GM12878 (cell line): ENCODE results near the gene CAMTA1. TPM values are rescaled to one million over a fixed set of nuclear protein-coding genes. Genes with fewer than 3 reads are reported as not detected.

Source experiments
- ATAC-seq: fragments of 200-7000 bp; cut with Tn5 transposase; 3 replicates; pipeline ENCODE4 v1.9.1; 2020; ENCODE audit warnings: mild to moderate bottlenecking, moderate library complexity
- BruUV-seq: library from RNA; stranded (reverse); fragments of 400-500 nt; replicated peaks from 2 replicates; lab custom pipeline; 2021; lab: Mats Ljungman, UMichigan
- CTCF ChIA-PET: fragments of 300-600 bp; sonication (Branson Sonifier 250); formaldehyde crosslinking; extraction: SDS; loops from one replicate; lab custom pipeline; 2021; ENCODE audit warnings: inconsistent platforms; lab: Yijun Ruan, JAX
- POLR2A ChIA-PET: fragments of 350-600 bp; formaldehyde crosslinking; extraction: SDS; loops from one replicate; lab custom pipeline; 2021; ENCODE audit warnings: inconsistent platforms; lab: Charles Lee
- RAD21 ChIA-PET: fragments of 300-600 bp; sonication (Branson Sonifier 250); formaldehyde crosslinking; loops from one replicate; lab custom pipeline; 2023; ENCODE audit warnings: antibody characterized with exemption; ENCODE audit not compliant: unreplicated experiment; lab: Charles Lee
- SMC1A ChIA-PET: fragments of 300-600 bp; sonication (Branson Sonifier 250); formaldehyde crosslinking; loops from one replicate; lab custom pipeline; 2023; ENCODE audit not compliant: unreplicated experiment, uncharacterized antibody; lab: Charles Lee
- DNase-seq: peaks from one replicate; pipeline ENCODE4 v3.0.0-alpha.2; 2011; ENCODE audit warnings: low read depth, low spot score
- FAIRE-seq: peaks from 3 replicates; lab custom pipeline; 2011; peaks lifted over from hg19 to GRCh38; lab: Jason Lieb, UNC
- H2AFZ ChIP-seq: 2 replicates; pipeline ENCODE4 v1.6.0; 2011; ENCODE audit warnings: low read depth, low read length, control low read depth; ENCODE audit not compliant: control insufficient read depth
- H3K27ac ChIP-seq: 2 replicates; pipeline ENCODE4 v1.5.1; 2011; ENCODE audit warnings: control low read depth; ENCODE audit not compliant: control insufficient read depth, insufficient read depth
- H3K27me3 ChIP-seq, 2 experiments: replicated peaks in 1 of 2; 2 replicates each; pipeline versions ENCODE4 v1.6.0 to v1.6.1; 2011; ENCODE audit warnings: low read length in 1 of 2; ENCODE audit not compliant: control insufficient read depth in 2 of 2, insufficient read depth in 2 of 2
- H3K36me3 ChIP-seq, 2 experiments: 2 replicates each; pipeline ENCODE4 v1.5.1; 2011; ENCODE audit warnings: low read length in 1 of 2; ENCODE audit not compliant: control insufficient read depth in 2 of 2, insufficient read depth in 2 of 2
- H3K4me1 ChIP-seq: 2 replicates; pipeline ENCODE4 v1.6.1; 2011; ENCODE audit warnings: mild to moderate bottlenecking, low read length, moderate library complexity, mixed read lengths; ENCODE audit not compliant: control insufficient read depth, insufficient read depth
- H3K4me2 ChIP-seq: 2 replicates; pipeline ENCODE4 v1.6.0; 2011; ENCODE audit warnings: control low read depth; ENCODE audit not compliant: control insufficient read depth, insufficient read depth
- H3K4me3 ChIP-seq: fragments of 200-600 bp; sonication (generic); 2 replicates; pipeline ENCODE4 v1.5.1; 2016
- H3K79me2 ChIP-seq: 2 replicates; pipeline ENCODE4 v1.6.0; 2011; ENCODE audit warnings: low read length; ENCODE audit not compliant: control insufficient read depth, insufficient read depth
- H3K9ac ChIP-seq: 2 replicates; pipeline ENCODE4 v1.8.0; 2011; ENCODE audit warnings: low read length, control low read depth, mixed read lengths; ENCODE audit not compliant: control insufficient read depth, insufficient read depth
- H3K9me3 ChIP-seq: replicated peaks from 3 replicates; pipeline ENCODE4 v1.5.1; 2011; ENCODE audit warnings: mild to moderate bottlenecking, low read length; ENCODE audit not compliant: control insufficient read depth, insufficient read depth
- H4K20me1 ChIP-seq: 2 replicates; pipeline ENCODE4 v1.6.0; 2011; ENCODE audit not compliant: control insufficient read depth, insufficient read depth
- CEBPB ChIP-seq, 2 experiments: fragments of 150-350 bp in 1 of 2; IDR thresholded peaks; 2 replicates each; pipeline ENCODE4 v1.6.1; 2012 to 2014; ENCODE audit warnings: low read depth in 2 of 2, low read length in 2 of 2, borderline replicate concordance in 1 of 2, inconsistent platforms in 1 of 2
- KDM1A ChIP-seq: fragments of 200-600 bp; sonication (generic); IDR thresholded peaks from 2 replicates; pipeline ENCODE4 v1.6.1; 2016; ENCODE audit warnings: borderline replicate concordance
- KLF5 ChIP-seq: fragments of 450-650 bp; IDR thresholded peaks from 2 replicates; pipeline ENCODE4 v1.6.1; 2014; ENCODE audit warnings: mild to moderate bottlenecking; ENCODE audit not compliant: partially characterized antibody
- PAX8 ChIP-seq: fragments of 450-650 bp; IDR thresholded peaks from 2 replicates; pipeline ENCODE4 v1.6.1; 2017; ENCODE audit warnings: mild to moderate bottlenecking, moderate library complexity
- WGBS: methylation state at CpG from one replicate; pipeline ENCODE4 v1.1.6; 2016; ENCODE audit warnings: low lambda C conversion rate; ENCODE audit not compliant: insufficient replicate concordance, insufficient coverage; ENCODE audit errors: missing lambda C conversion rate; 5-methylcytosine and 5-hydroxymethylcytosine counted together
- in situ Hi-C: fragments of 300-500 bp; cut with MboI; formaldehyde crosslinking; loops from 9 replicates; pipeline ENCODE4 v1.14.3; 2018; ENCODE audit warnings: mixed read lengths
- intact Hi-C: fragments of 100-400 bp; cut with micrococcal nuclease; formaldehyde crosslinking; loops from one replicate; pipeline ENCODE4 v1.14.2; 2022; ENCODE audit not compliant: unreplicated experiment
- polyA plus RNA-seq, 11 experiments: library from polyadenylated mRNA; depleted of rRNA in 4 of 11; unstranded in 6 of 11; stranded (reverse) in 5 of 11; fragments of >200 nt; fragmentation: Nextera tagmentation in 4 of 11; fragmentation: Illumina TruSeq in 1 of 11; extraction: Ambion mirVana in 4 of 11; extraction: Trizol in 1 of 11; gene quantifications; 1 replicate in 1 of 11; 2 replicates in 10 of 11; pipeline versions ENCODE4 v1.2.1 to v1.2.3, GENCODE V29; 2011 to 2016; ENCODE audit warnings: inconsistent platforms in 2 of 11, missing spikeins in 2 of 11, low read depth in 1 of 11
- total RNA-seq, 4 experiments: library from RNA; depleted of rRNA in 3 of 4; stranded (reverse); fragments of >200 nt in 3 of 4; fragmentation: Illumina TruSeq in 1 of 4; extraction: Trizol in 1 of 4; gene quantifications; 2 replicates each; pipeline versions ENCODE4 v1.2.1 to v1.2.3, GENCODE V29; 2013 to 2021
- TF ChIP-seq, protein P1 (sequence below): IDR thresholded peaks from 2 replicates; pipeline ENCODE4 v1.6.1; 2011; ENCODE audit warnings: borderline replicate concordance, low read depth, mild to moderate bottlenecking, moderate library complexity, mixed read lengths, low read length; ENCODE audit not compliant: insufficient read depth; ENCODE audit errors: extremely low read length

CAMTA1 gene
- total and polyA plus RNA-seq, 10 of the 15 experiments (the other 5 are each of a cell fraction or from before 2014, with no cell fraction given) = 37.7 to 148 (median 76.4) TPM

DNA sequence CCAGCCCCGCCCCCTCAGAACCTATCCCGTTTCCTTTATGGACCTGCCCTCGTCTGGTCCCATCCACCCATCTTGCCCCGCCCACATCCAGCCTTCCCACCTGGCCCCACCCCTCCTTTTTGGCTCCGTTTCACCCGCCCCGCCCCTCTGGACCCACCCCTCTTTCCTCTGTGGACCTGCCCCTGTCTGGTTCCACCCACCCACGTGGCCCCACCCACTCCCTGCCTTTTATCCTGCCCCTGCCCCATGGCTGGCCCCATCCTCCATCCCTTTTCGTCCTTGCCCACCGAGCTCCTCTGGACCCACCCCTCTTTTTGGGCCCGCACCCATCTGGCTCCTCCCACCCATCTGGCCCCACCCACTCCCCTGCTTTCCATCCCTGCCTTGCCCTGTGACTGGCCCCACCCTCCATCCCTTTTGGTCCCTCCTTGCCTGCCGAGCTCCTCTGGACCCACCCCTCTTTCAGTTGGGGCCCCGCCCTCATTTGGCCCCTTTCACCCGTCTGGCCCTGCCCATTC is 177.3 kb downstream of the CAMTA1 start:
- H4K20me1 ChIP-seq = no peaks in the 10 kb centered on the region
- no peaks in the 10 kb centered on the region for H3K9me3 ChIP-seq
- peak; percentile 20 for DNase-seq
- BruUV-seq = no TSS peak
- no peaks in the 10 kb centered on the region for H3K4me1 ChIP-seq
- no peaks in the 10 kb centered on the region for H3K79me2 ChIP-seq
- no peak overlapping the region for H3K27ac ChIP-seq
- H3K4me2 ChIP-seq = peak overlapping the region; percentile 41; the same call in 1 of the 2 replicates
- no peak for FAIRE-seq
- peaks cover 0 to 3% of the 10 kb centered on the region in 2 experiments; a peak in 2 of 4 replicates for H3K27me3 ChIP-seq
- no peak overlapping the region; the same call in 1 of the 2 replicates for H2AFZ ChIP-seq
- in situ Hi-C loops (no loop called here), intact Hi-C loops (no loop called here)
- TF ChIP-seq KDM1A = no peak
- TF ChIP-seq, all 136 proteins: peak for 0
- ATAC-seq = peak; percentile 69
- ChIA-PET RAD21 (interaction anchor here (1.0 kb wide), 1 partner anchor 163 kb away, joined by 3 read pairs; no protein-coding TSS in a partner anchor), CTCF (no interaction called here), POLR2A (no interaction called here), SMC1A (interaction anchor here (0.6 kb wide), 1 partner anchor 28 kb away, joined by 3 read pairs; no protein-coding TSS in a partner anchor)
- WGBS = 0% methylated on average over 1 of the region's 14 CpGs
- H3K36me3 ChIP-seq = no peaks in the 10 kb centered on the region
- no peak overlapping the region for H3K4me3 ChIP-seq
- H3K9ac ChIP-seq = no peak overlapping the region

DNA sequence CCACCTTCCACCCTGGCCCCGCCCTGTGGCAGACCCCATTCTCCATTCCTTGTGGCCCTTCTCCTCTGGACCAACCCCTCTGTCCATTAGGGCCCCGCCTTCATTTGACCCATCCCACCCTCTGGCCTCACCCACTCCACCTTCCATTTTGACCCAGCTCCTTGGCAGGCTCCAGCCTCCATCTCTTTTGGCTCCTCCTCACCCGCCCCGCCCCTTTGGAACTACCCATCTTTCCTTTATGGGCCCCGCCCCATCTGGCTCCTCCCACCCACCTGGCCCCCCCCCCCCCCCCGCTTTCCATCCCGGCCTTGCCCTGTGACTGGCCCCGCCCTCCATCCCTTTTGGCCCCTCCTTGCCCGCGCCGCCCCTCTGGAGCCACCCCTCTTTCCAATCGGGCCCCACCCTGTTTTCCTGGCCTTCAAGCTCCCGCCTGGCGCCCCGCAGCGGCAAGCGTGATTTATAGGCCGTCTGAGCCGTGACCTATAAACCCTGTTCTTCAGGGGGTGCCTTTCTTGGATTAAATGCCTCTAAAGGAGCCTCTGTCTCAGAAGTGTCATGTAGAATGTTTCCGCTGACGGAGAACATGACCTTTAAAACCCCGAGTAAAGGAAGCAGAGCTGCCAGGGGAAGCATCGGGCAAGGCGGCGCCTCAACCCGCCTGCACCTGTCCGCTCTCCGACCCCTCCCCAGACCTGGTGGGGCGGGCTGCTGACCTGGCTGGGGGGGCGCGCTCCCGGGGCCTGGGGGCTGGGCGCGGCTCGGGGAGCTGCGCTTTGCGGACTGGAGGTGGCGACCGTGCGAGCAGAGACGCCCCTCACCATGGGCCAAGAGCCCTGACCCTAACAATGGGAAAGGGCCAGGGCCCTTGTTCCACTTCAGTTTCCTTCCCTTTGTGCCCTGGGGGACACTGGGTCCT is 178.0 kb downstream of the CAMTA1 start:
- no peak overlapping the region; the same call in 1 of the 2 replicates for H2AFZ ChIP-seq
- peak; percentile 67 for ATAC-seq
- peak overlapping the region; percentile 58; the same call in 1 of the 2 replicates for H3K4me2 ChIP-seq
- RAD21 ChIA-PET = interaction anchor here (1.0 kb wide), 1 partner anchor 164 kb away, joined by 3 read pairs; no protein-coding TSS in a partner anchor
- H3K9ac ChIP-seq = no peak overlapping the region
- in situ Hi-C loops (no loop called here), intact Hi-C loops (no loop called here)
- H3K27ac ChIP-seq = no peak overlapping the region
- H3K4me3 ChIP-seq = no peak overlapping the region
- SMC1A ChIA-PET = interaction anchor here (0.6 kb wide), 1 partner anchor 28 kb away, joined by 3 read pairs; no protein-coding TSS in a partner anchor
- TF ChIP-seq PAX8 (no peak), KLF5 (no peak), CEBPB (IDR thresholded peaks at IDR 0.05; ENCODE audit: borderline replicate concordance in 1 of 2, low read depth in 2 of 2, low read length in 2 of 2) (no peak)
- TF ChIP-seq, protein P1, sequence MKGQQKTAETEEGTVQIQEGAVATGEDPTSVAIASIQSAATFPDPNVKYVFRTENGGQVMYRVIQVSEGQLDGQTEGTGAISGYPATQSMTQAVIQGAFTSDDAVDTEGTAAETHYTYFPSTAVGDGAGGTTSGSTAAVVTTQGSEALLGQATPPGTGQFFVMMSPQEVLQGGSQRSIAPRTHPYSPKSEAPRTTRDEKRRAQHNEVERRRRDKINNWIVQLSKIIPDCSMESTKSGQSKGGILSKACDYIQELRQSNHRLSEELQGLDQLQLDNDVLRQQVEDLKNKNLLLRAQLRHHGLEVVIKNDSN = no peak
- TF ChIP-seq, all 136 proteins: peak for 0
- H3K4me1 ChIP-seq = no peaks in the 10 kb centered on the region
- 42% methylated on average over 35 of the region's 41 CpGs for whole genome bisulfite sequencing
- H3K36me3 ChIP-seq = no peaks in the 10 kb centered on the region
- no peaks in the 10 kb centered on the region for H3K79me2 ChIP-seq
- H3K27me3 ChIP-seq = peaks cover 0 to 3% of the 10 kb centered on the region in 2 experiments; a peak in 2 of 4 replicates
- FAIRE-seq (no peak), DNase-seq (peak; percentile 24)
- no TSS peak for BruUV-seq
- no peaks in the 10 kb centered on the region for H3K9me3 ChIP-seq
- H4K20me1 ChIP-seq = no peaks in the 10 kb centered on the region
- CTCF ChIA-PET = no interaction called here
- POLR2A ChIA-PET = no interaction called here
